Hepatocyte (in vitro differentiated cells): ENCODE measurements around the gene EEF1AKMT4.

ENCODE experiments used
- CTCF ChIP-seq: fragments of 200-600 bp; sonication (generic); IDR thresholded peaks from 2 replicates; pipeline ENCODE4 v1.5.1; 2016; ENCODE audit warnings: antibody characterized with exemption, mild to moderate bottlenecking; ENCODE audit not compliant: poor library complexity
- EZH2phosphoT487 ChIP-seq: fragments of 200-600 bp; sonication (generic); IDR thresholded peaks from one replicate; pipeline ENCODE4 v1.6.1; 2018; ENCODE audit warnings: antibody characterized with exemption, mild to moderate bottlenecking, low read depth, moderate library complexity; ENCODE audit not compliant: unreplicated experiment, severe bottlenecking

GRCh38 chr3:184284696-184285095, 35.2 kb downstream of the EEF1AKMT4 start:
- peak; percentile 37 for TF ChIP-seq CTCF
- TF ChIP-seq EZH2phosphoT487 = no peak
